Stimulated activated CD4-positive, alpha-beta T cell treated with anti-CD3 and anti-CD28 coated beads, Interleukin-1b, Interleukin-23, amount 100 ng/mL, for 24 hours (primary cell): ENCODE measurements around the gene DDX21.
"Not testable (repeated sequence)": the region's sequence is repeated elsewhere in the genome, so short reads cannot be mapped to it uniquely, and the experiment has no call there.

Source experiments
- DNase-seq, 4 experiments: peaks; one replicate each; pipeline ENCODE4 v3.0.0-alpha.2; 2020; ENCODE audit warnings: low read depth in 4 of 4, low spot score in 1 of 4

Gene DDX21

GRCh38 chr10:68955832-68956532, at the start of gene DDX21:
TSS of gene DDX21 (plus strand) at chr10:68956170. CDS start at chr10:68956226, 56 bp downstream.
- peak; percentile 67 to 85 (median 80) for DNase-seq

GRCh38 chr10:68924593-68924992, 31.4 kb upstream of the DDX21 start:
- no peak for DNase-seq

- no peak for DNase-seq
These were observed 30.5 kb upstream of the DDX21 start for GRCh38 chr10:68925489-68925888.

- DNase-seq, result not testable (repeated sequence)
These were observed 26.8 kb upstream of the DDX21 start for GRCh38 chr10:68929157-68929556.

GRCh38 chr10:68929888-68930287, 26.1 kb upstream of the DDX21 start:
- not testable (repeated sequence) for DNase-seq

- not testable (repeated sequence) for DNase-seq
These were observed 23.1 kb upstream of the DDX21 start for GRCh38 chr10:68932860-68933259.

- DNase-seq, result no peak
These were observed 21.0 kb upstream of the DDX21 start for GRCh38 chr10:68934994-68935393.

GRCh38 chr10:68938117-68938516, 17.9 kb upstream of the DDX21 start:
- DNase-seq, result no peak

GRCh38 chr10:68938884-68939283, 17.1 kb upstream of the DDX21 start:
- DNase-seq, result no peak

GRCh38 chr10:68940917-68941316, 15.1 kb upstream of the DDX21 start:
- DNase-seq, result not testable (repeated sequence)

GRCh38 chr10:68950598-68950997, 5.4 kb upstream of the DDX21 start:
- DNase-seq, result no peak

GRCh38 chr10:68954904-68955303, 1.1 kb upstream of the DDX21 start:
- no peak for DNase-seq

GRCh38 chr10:68955355-68955831, 577 bp upstream of the DDX21 start:
- DNase-seq, result peak in 2 of 4 experiments; percentile 2 to 19

GRCh38 chr10:68957284-68957615, 1.3 kb downstream of the DDX21 start:
- DNase-seq, result no peak

- DNase-seq, result no peak
These were observed 1.7 kb downstream of the DDX21 start for GRCh38 chr10:68957654-68958053.

- no peak for DNase-seq
These were observed 3.9 kb downstream of the DDX21 start for GRCh38 chr10:68959695-68960527.

- DNase-seq, result no peak
These were observed 7.2 kb downstream of the DDX21 start for GRCh38 chr10:68963151-68963550.

GRCh38 chr10:68973975-68974374, 18.0 kb downstream of the DDX21 start:
- DNase-seq, result no peak

- not testable (repeated sequence) for DNase-seq
These were observed 20.0 kb downstream of the DDX21 start for GRCh38 chr10:68975936-68976473.

GRCh38 chr10:68979738-68980137, 23.8 kb downstream of the DDX21 start:
- DNase-seq, result not testable (repeated sequence)

GRCh38 chr10:68981074-68981473, 25.1 kb downstream of the DDX21 start:
- DNase-seq, result no peak

GRCh38 chr10:68982389-68982788, 26.4 kb downstream of the DDX21 start:
- DNase-seq, result no peak
